ENCODE results near the gene CSTF3. TPM values are rescaled to one million over a fixed set of nuclear protein-coding genes. Genes with fewer than 3 reads are reported as not detected.

Gene CSTF3
- total and polyA plus RNA-seq, 9 of the 15 experiments (the other 6 are each of a cell fraction or from before 2014, with no cell fraction given), result 37.0 to 111 (median 61.0) TPM

DNA sequence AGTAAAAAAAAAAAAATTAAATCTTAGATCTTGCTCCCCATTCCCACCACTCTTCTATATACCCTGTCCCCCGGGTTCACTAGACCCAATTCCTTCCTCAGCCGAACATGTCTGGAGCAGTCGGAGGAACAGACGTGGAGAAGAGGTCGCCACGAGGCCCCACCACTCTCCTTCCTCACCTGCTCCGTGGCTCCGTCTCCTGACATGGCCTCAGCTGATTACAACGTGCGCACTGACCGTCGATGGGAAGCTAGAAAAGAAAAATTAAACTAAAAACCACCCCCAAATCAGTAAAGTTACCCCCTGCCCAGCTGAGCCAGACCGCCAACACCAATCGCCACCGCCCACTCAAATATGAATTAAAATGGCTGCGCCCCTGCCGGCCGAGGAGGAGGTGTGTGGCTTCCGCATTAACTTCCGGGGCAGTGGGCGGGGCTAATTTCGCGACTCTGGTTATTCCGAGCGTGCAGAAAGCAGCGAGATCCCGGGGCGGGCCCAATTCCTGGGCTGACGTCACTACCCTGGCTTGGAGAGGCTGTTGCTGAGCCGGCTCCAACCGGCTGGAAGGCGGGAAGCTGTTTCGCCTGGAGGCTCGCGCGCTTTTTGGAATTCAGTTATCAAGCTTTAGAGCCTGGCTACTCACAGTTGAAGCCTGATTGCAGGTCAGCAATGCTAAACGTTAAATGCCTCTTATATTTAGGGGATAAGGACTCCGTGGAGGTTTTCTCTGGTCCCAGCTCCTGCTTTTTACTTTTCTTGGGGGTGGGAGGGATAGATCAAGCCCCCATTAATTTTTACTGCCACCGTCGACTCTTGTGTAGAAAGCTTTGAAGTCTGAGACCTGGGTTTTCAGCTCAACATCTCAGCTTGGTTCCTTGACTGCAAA is at the start of gene CSTF3 (continued):
- TF ChIP-seq, protein P1, sequence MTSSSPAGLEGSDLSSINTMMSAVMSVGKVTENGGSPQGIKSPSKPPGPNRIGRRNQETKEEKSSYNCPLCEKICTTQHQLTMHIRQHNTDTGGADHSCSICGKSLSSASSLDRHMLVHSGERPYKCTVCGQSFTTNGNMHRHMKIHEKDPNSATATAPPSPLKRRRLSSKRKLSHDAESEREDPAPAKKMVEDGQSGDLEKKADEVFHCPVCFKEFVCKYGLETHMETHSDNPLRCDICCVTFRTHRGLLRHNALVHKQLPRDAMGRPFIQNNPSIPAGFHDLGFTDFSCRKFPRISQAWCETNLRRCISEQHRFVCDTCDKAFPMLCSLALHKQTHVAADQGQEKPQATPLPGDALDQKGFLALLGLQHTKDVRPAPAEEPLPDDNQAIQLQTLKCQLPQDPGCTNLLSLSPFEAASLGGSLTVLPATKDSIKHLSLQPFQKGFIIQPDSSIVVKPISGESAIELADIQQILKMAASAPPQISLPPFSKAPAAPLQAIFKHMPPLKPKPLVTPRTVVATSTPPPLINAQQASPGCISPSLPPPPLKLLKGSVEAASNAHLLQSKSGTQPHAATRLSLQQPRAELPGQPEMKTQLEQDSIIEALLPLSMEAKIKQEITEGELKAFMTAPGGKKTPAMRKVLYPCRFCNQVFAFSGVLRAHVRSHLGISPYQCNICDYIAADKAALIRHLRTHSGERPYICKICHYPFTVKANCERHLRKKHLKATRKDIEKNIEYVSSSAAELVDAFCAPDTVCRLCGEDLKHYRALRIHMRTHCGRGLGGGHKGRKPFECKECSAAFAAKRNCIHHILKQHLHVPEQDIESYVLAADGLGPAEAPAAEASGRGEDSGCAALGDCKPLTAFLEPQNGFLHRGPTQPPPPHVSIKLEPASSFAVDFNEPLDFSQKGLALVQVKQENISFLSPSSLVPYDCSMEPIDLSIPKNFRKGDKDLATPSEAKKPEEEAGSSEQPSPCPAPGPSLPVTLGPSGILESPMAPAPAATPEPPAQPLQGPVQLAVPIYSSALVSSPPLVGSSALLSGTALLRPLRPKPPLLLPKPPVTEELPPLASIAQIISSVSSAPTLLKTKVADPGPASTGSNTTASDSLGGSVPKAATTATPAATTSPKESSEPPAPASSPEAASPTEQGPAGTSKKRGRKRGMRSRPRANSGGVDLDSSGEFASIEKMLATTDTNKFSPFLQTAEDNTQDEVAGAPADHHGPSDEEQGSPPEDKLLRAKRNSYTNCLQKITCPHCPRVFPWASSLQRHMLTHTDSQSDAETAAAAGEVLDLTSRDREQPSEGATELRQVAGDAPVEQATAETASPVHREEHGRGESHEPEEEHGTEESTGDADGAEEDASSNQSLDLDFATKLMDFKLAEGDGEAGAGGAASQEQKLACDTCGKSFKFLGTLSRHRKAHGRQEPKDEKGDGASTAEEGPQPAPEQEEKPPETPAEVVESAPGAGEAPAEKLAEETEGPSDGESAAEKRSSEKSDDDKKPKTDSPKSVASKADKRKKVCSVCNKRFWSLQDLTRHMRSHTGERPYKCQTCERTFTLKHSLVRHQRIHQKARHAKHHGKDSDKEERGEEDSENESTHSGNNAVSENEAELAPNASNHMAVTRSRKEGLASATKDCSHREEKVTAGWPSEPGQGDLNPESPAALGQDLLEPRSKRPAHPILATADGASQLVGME (CRISPR knock-in tag; IDR thresholded peaks at IDR 0.05), result no peak
- TF ChIP-seq ARNT (IDR thresholded peaks at IDR 0.05) (0 out of 4 replicates have a peak, but pooled peaks of 1 of the 2 experiments have one; percentile 37), ZSCAN29 (IDR thresholded peaks at IDR 0.05) (no peak), ZNF584 (CRISPR knock-in tag; IDR thresholded peaks at IDR 0.05; ENCODE audit: low read depth) (peak; percentile 77; the same call in 1 of the 2 replicates), FOXK2 (conservative IDR thresholded peaks at IDR 0.05 in 1 of 2, IDR thresholded peaks at IDR 0.05 in 1 of 2; ENCODE audit: low read depth in 2 of 2) (peak; percentile 55 to 77; a peak in 2 of 4 replicates), C11orf30 (IDR thresholded peaks at IDR 0.05; ENCODE audit: low read depth) (peak; percentile 30; the same call in 1 of the 2 replicates), TGIF2 (CRISPR knock-in tag; IDR thresholded peaks at IDR 0.05) (peak; percentile 63; the same call in 1 of the 2 replicates), POLR2AphosphoS5 (IDR thresholded peaks at IDR 0.05; ENCODE audit: control insufficient read depth, insufficient read depth, low read depth, low read length) (peak; percentile 87), DDX20 (tag; IDR thresholded peaks at IDR 0.05; ENCODE audit: low read depth) (peak; percentile 66; the same call in 1 of the 2 replicates)
- TF ChIP-seq, protein P2, sequence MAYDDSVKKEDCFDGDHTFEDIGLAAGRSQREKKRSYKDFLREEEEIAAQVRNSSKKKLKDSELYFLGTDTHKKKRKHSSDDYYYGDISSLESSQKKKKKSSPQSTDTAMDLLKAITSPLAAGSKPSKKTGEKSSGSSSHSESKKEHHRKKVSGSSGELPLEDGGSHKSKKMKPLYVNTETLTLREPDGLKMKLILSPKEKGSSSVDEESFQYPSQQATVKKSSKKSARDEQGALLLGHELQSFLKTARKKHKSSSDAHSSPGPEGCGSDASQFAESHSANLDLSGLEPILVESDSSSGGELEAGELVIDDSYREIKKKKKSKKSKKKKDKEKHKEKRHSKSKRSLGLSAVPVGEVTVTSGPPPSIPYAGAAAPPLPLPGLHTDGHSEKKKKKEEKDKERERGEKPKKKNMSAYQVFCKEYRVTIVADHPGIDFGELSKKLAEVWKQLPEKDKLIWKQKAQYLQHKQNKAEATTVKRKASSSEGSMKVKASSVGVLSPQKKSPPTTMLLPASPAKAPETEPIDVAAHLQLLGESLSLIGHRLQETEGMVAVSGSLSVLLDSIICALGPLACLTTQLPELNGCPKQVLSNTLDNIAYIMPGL (CRISPR knock-in tag; IDR thresholded peaks at IDR 0.05), result peak; percentile 82; the same call in 1 of the 2 replicates
- TF ChIP-seq, protein P3, sequence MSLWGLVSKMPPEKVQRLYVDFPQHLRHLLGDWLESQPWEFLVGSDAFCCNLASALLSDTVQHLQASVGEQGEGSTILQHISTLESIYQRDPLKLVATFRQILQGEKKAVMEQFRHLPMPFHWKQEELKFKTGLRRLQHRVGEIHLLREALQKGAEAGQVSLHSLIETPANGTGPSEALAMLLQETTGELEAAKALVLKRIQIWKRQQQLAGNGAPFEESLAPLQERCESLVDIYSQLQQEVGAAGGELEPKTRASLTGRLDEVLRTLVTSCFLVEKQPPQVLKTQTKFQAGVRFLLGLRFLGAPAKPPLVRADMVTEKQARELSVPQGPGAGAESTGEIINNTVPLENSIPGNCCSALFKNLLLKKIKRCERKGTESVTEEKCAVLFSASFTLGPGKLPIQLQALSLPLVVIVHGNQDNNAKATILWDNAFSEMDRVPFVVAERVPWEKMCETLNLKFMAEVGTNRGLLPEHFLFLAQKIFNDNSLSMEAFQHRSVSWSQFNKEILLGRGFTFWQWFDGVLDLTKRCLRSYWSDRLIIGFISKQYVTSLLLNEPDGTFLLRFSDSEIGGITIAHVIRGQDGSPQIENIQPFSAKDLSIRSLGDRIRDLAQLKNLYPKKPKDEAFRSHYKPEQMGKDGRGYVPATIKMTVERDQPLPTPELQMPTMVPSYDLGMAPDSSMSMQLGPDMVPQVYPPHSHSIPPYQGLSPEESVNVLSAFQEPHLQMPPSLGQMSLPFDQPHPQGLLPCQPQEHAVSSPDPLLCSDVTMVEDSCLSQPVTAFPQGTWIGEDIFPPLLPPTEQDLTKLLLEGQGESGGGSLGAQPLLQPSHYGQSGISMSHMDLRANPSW (CRISPR knock-in tag; IDR thresholded peaks at IDR 0.05), result no peak
- TF ChIP-seq, protein P4, sequence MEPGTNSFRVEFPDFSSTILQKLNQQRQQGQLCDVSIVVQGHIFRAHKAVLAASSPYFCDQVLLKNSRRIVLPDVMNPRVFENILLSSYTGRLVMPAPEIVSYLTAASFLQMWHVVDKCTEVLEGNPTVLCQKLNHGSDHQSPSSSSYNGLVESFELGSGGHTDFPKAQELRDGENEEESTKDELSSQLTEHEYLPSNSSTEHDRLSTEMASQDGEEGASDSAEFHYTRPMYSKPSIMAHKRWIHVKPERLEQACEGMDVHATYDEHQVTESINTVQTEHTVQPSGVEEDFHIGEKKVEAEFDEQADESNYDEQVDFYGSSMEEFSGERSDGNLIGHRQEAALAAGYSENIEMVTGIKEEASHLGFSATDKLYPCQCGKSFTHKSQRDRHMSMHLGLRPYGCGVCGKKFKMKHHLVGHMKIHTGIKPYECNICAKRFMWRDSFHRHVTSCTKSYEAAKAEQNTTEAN (CRISPR knock-in tag; IDR thresholded peaks at IDR 0.05), result peak; percentile 75; the same call in 1 of the 2 replicates
